Keratinocyte (primary cell): ENCODE data around the gene KIN. TPM values are rescaled to one million over a fixed set of nuclear protein-coding genes. Genes with fewer than 3 reads are reported as not detected.

Experiments used
- DNase-seq: peaks from one replicate; pipeline ENCODE4 v3.0.0-alpha.2; 2011; ENCODE audit warnings: low read depth, missing footprints, low spot score
- FAIRE-seq: peaks from 2 replicates; lab custom pipeline; 2011; peaks lifted over from hg19 to GRCh38; lab: Jason Lieb, UNC
- H2AFZ ChIP-seq: 2 replicates; pipeline ENCODE4 v1.6.0; 2012; ENCODE audit warnings: low read length, control low read depth, inconsistent platforms; ENCODE audit not compliant: control insufficient read depth
- H3K27ac ChIP-seq: 2 replicates; pipeline ENCODE4 v1.5.1; 2011; ENCODE audit warnings: low read length; ENCODE audit not compliant: control insufficient read depth, insufficient read depth
- H3K27me3 ChIP-seq: 3 replicates; pipeline ENCODE4 v1.6.0; 2011; ENCODE audit warnings: low read length; ENCODE audit not compliant: control insufficient read depth, insufficient read depth; ENCODE audit errors: extremely low read depth
- H3K36me3 ChIP-seq, 2 experiments: 2 replicates in 1 of 2; 3 replicates in 1 of 2; pipeline ENCODE4 v1.5.1; 2011; ENCODE audit warnings: low read length in 2 of 2, mild to moderate bottlenecking in 1 of 2; ENCODE audit not compliant: control insufficient read depth in 2 of 2, insufficient read depth in 2 of 2; ENCODE audit errors: extremely low read depth in 1 of 2
- H3K4me1 ChIP-seq: 3 replicates; pipeline ENCODE4 v1.5.1; 2011; ENCODE audit warnings: low read length; ENCODE audit not compliant: control insufficient read depth, insufficient read depth; ENCODE audit errors: extremely low read depth
- H3K4me2 ChIP-seq: 3 replicates; pipeline ENCODE4 v1.6.0; 2011; ENCODE audit warnings: low read depth, low read length; ENCODE audit not compliant: control insufficient read depth, insufficient read depth; ENCODE audit errors: extremely low read depth
- H3K4me3 ChIP-seq, 3 experiments: fragments of 200-600 bp in 1 of 3; sonication (generic) in 1 of 3; 2 replicates in 2 of 3; 3 replicates in 1 of 3; pipeline ENCODE4 v1.5.1; 2011 to 2016; ENCODE audit warnings: low read length in 3 of 3, mild to moderate bottlenecking in 3 of 3, control low read depth in 2 of 3, inconsistent platforms in 1 of 3, low read depth in 1 of 3, mixed read lengths in 1 of 3, mixed run types in 1 of 3, moderate library complexity in 1 of 3; ENCODE audit not compliant: control insufficient read depth in 2 of 3, insufficient read depth in 2 of 3; ENCODE audit errors: extremely low read depth in 1 of 3
- H3K79me2 ChIP-seq: 2 replicates; pipeline ENCODE4 v1.6.0; 2012; ENCODE audit warnings: low read length; ENCODE audit not compliant: control insufficient read depth, insufficient read depth
- H3K9ac ChIP-seq: 3 replicates; pipeline ENCODE4 v1.6.0; 2011; ENCODE audit warnings: low read length; ENCODE audit not compliant: control insufficient read depth, insufficient read depth; ENCODE audit errors: extremely low read depth
- H3K9me1 ChIP-seq: 3 replicates; pipeline ENCODE4 v1.6.0; 2011; ENCODE audit warnings: low read length; ENCODE audit not compliant: control insufficient read depth, insufficient read depth; ENCODE audit errors: extremely low read depth
- H3K9me3 ChIP-seq: 2 replicates; pipeline ENCODE4 v1.5.1; 2012; ENCODE audit warnings: low read depth, low read length; ENCODE audit not compliant: control insufficient read depth
- H4K20me1 ChIP-seq: 3 replicates; pipeline ENCODE4 v1.6.0; 2011; ENCODE audit warnings: low read length; ENCODE audit not compliant: control insufficient read depth, insufficient read depth; ENCODE audit errors: extremely low read depth
- CTCF ChIP-seq, 3 experiments: IDR thresholded peaks in 1 of 3; conservative IDR thresholded peaks in 1 of 3; optimal IDR thresholded peaks in 1 of 3; 2 replicates in 2 of 3; 3 replicates in 1 of 3; pipeline versions ENCODE3 to v1.5.1; 2011; ENCODE audit warnings: low read length in 3 of 3, mild to moderate bottlenecking in 3 of 3, moderate library complexity in 2 of 3, control low read depth in 1 of 3, inconsistent platforms in 1 of 3; ENCODE audit not compliant: insufficient read depth in 2 of 3; ENCODE audit errors: extremely low read depth in 1 of 3
- EZH2 ChIP-seq: IDR thresholded peaks from one replicate; pipeline ENCODE4 v1.6.1; 2012; ENCODE audit warnings: inconsistent platforms, mild to moderate bottlenecking, low read length, moderate library complexity
- dilution Hi-C: fragments of 300-500 bp; cut with MboI; formaldehyde crosslinking; loops from one replicate; pipeline ENCODE4 v1.7.0; 2020; ENCODE audit warnings: low sequenced_read_pairs; ENCODE audit not compliant: extremely low pct_ligation_motif_present
- polyA plus RNA-seq, 5 experiments: library from polyadenylated mRNA; depleted of rRNA in 3 of 5; stranded (reverse) in 3 of 5; stranded (forward) in 1 of 5; unstranded in 1 of 5; fragments of >200 nt; gene quantifications; 1 replicate in 1 of 5; 2 replicates in 3 of 5; 3 replicates in 1 of 5; pipeline versions ENCODE4 v1.2.1 to v1.2.3, GENCODE V29; 2011 to 2012; ENCODE audit warnings: missing spikeins in 2 of 5, low read depth in 1 of 5, low replicate concordance in 1 of 5

KIN gene
- polyA plus RNA-seq, 1 donor (not counting 4 experiments of a cell fraction or from before 2014, with no cell fraction given), result 15.1 TPM

GRCh38 chr10:7810443-7810842 is 22.6 kb upstream of the KIN start:
- Histone ChIP-seq H2AFZ (no peak overlapping the region), H3K4me2 (no peak overlapping the region), H3K4me3 (no peak overlapping the region), H3K9me1 (no peaks in the 10 kb centered on the region), H3K4me1 (no peaks in the 10 kb centered on the region), H4K20me1 (no peaks in the 10 kb centered on the region), H3K79me2 (no peaks in the 10 kb centered on the region), H3K9ac (no peak overlapping the region), H3K36me3 (peaks cover 4 to 7% of the 10 kb centered on the region in 2 experiments), H3K27ac (no peak overlapping the region), H3K9me3 (no peaks in the 10 kb centered on the region), H3K27me3 (no peaks in the 10 kb centered on the region)
- TF ChIP-seq CTCF (optimal IDR thresholded peaks at IDR 0.05 in 1 of 3, IDR thresholded peaks at IDR 0.05 in 1 of 3, conservative IDR thresholded peaks at IDR 0.05 in 1 of 3; ENCODE audit: extremely low read depth in 1 of 3, insufficient read depth in 2 of 3, low read length in 3 of 3) (no peak), EZH2 (no peak)
- no peak for FAIRE-seq
- no peak for DNase-seq
- dilution Hi-C loops, result no loop called here

GRCh38 chr10:7808686-7809267 is 21.0 kb upstream of the KIN start:
- Histone ChIP-seq H3K4me2 (no peak overlapping the region), H4K20me1 (no peaks in the 10 kb centered on the region), H3K9me1 (no peaks in the 10 kb centered on the region), H3K4me1 (no peaks in the 10 kb centered on the region), H3K9ac (no peak overlapping the region), H3K36me3 (peaks cover 15 to 18% of the 10 kb centered on the region in 2 experiments), H3K4me3 (no peak overlapping the region), H3K27ac (no peak overlapping the region), H3K79me2 (peaks cover 2% of the 10 kb centered on the region), H2AFZ (no peak overlapping the region), H3K9me3 (no peaks in the 10 kb centered on the region), H3K27me3 (no peaks in the 10 kb centered on the region)
- DNase-seq (no peak), FAIRE-seq (no peak)
- dilution Hi-C loops, result no loop called here
- TF ChIP-seq CTCF (optimal IDR thresholded peaks at IDR 0.05 in 1 of 3, IDR thresholded peaks at IDR 0.05 in 1 of 3, conservative IDR thresholded peaks at IDR 0.05 in 1 of 3; ENCODE audit: extremely low read depth in 1 of 3, insufficient read depth in 2 of 3, low read length in 3 of 3) (no peak), EZH2 (no peak)
